ENCODE measurements around the gene SOX30.
"Not testable (repeated sequence)": the region's sequence is repeated elsewhere in the genome, so short reads cannot be mapped to it uniquely, and the experiment has no call there.

Gene SOX30

GRCh38 chr5:157652377-157652692, at the start of gene SOX30:
TSS of gene SOX30 (minus strand) at chr5:157652438. CDS start at chr5:157652078, 360 bp downstream.
- no peak for DNase-seq (ENCODE audit: low read depth in 1 of 2, low spot score in 1 of 2)

GRCh38 chr5:157698674-157699073, 46.4 kb upstream of the SOX30 start:
- DNase-seq (ENCODE audit: low read depth in 1 of 2, low spot score in 1 of 2), result not testable (repeated sequence)

GRCh38 chr5:157696154-157696553, 43.9 kb upstream of the SOX30 start:
- not testable (repeated sequence) for DNase-seq (ENCODE audit: low read depth in 1 of 2, low spot score in 1 of 2)

GRCh38 chr5:157693816-157694215, 41.6 kb upstream of the SOX30 start:
- DNase-seq (ENCODE audit: low read depth in 1 of 2, low spot score in 1 of 2), result not testable (repeated sequence)

- no peak for DNase-seq (ENCODE audit: low read depth in 1 of 2, low spot score in 1 of 2)
Observed at GRCh38 chr5:157690690-157691433, 38.6 kb upstream of the SOX30 start.

- no peak for DNase-seq (ENCODE audit: low read depth in 1 of 2, low spot score in 1 of 2)
Observed at GRCh38 chr5:157689942-157690689, 37.9 kb upstream of the SOX30 start.

- DNase-seq (ENCODE audit: low read depth in 1 of 2, low spot score in 1 of 2), result no peak
Observed at GRCh38 chr5:157687198-157687554, 34.9 kb upstream of the SOX30 start.

- not testable (repeated sequence) for DNase-seq (ENCODE audit: low read depth in 1 of 2, low spot score in 1 of 2)
Observed at GRCh38 chr5:157686276-157687197, 34.3 kb upstream of the SOX30 start.

GRCh38 chr5:157682257-157682656, 30.0 kb upstream of the SOX30 start:
- no peak for DNase-seq (ENCODE audit: low read depth in 1 of 2, low spot score in 1 of 2)

- no peak for DNase-seq (ENCODE audit: low read depth in 1 of 2, low spot score in 1 of 2)
Observed at GRCh38 chr5:157681048-157681447, 28.8 kb upstream of the SOX30 start.

GRCh38 chr5:157680239-157680638, 28.0 kb upstream of the SOX30 start:
- no peak for DNase-seq (ENCODE audit: low read depth in 1 of 2, low spot score in 1 of 2)

GRCh38 chr5:157679801-157680200, 27.6 kb upstream of the SOX30 start:
- no peak for DNase-seq (ENCODE audit: low read depth in 1 of 2, low spot score in 1 of 2)

- no peak for DNase-seq (ENCODE audit: low read depth in 1 of 2, low spot score in 1 of 2)
Observed at GRCh38 chr5:157677931-157678330, 25.7 kb upstream of the SOX30 start.

GRCh38 chr5:157674351-157674750, 22.1 kb upstream of the SOX30 start:
- not testable (repeated sequence) for DNase-seq (ENCODE audit: low read depth in 1 of 2, low spot score in 1 of 2)

- no peak for DNase-seq (ENCODE audit: low read depth in 1 of 2, low spot score in 1 of 2)
Observed at GRCh38 chr5:157672976-157673375, 20.7 kb upstream of the SOX30 start.

GRCh38 chr5:157671592-157672330, 19.5 kb upstream of the SOX30 start:
- no peak for DNase-seq (ENCODE audit: low read depth in 1 of 2, low spot score in 1 of 2)

GRCh38 chr5:157670662-157671591, 18.7 kb upstream of the SOX30 start, which contains the start of gene C5orf52:
TSS of gene C5orf52 (plus strand) at chr5:157671533. CDS start at chr5:157671615, 82 bp downstream.
- DNase-seq (ENCODE audit: low read depth in 1 of 2, low spot score in 1 of 2), result no peak

GRCh38 chr5:157669701-157670097, 17.5 kb upstream of the SOX30 start:
- DNase-seq (ENCODE audit: low read depth in 1 of 2, low spot score in 1 of 2), result no peak

GRCh38 chr5:157668356-157668755, 16.1 kb upstream of the SOX30 start:
- no peak for DNase-seq (ENCODE audit: low read depth in 1 of 2, low spot score in 1 of 2)

All from activated T-helper 1 cell treated with anti-CD3 and anti-CD28 coated beads, Interleukin-2, amount 50 U/mL, for 16 hours (primary cell).